Liver (tissue), 9 donors: ENCODE data around the gene MICAL3. TPM values are rescaled to one million over a fixed set of nuclear protein-coding genes. Genes with fewer than 3 reads are reported as not detected.

Experiments used
- DNase-seq: peaks from one replicate; pipeline ENCODE4 v3.0.0-alpha.2; 2017; ENCODE audit warnings: low spot score
- H3K27ac ChIP-seq, 2 donors: one replicate each; pipeline ENCODE4 v1.7.0; 2013; ENCODE audit warnings: inconsistent platforms in 2 of 2, low read length in 2 of 2, control low read depth in 1 of 2, low read depth in 1 of 2, mild to moderate bottlenecking in 1 of 2
- H3K27me3 ChIP-seq, 4 donors: one replicate each; pipeline versions ENCODE4 v1.6.1 to v1.7.0; 2013; ENCODE audit warnings: low read length in 3 of 4, inconsistent platforms in 1 of 4, mild to moderate bottlenecking in 1 of 4, moderate library complexity in 1 of 4; ENCODE audit not compliant: control insufficient read depth in 4 of 4, insufficient read depth in 4 of 4
- H3K36me3 ChIP-seq, 4 donors: one replicate each; pipeline versions ENCODE4 v1.6.1 to v1.7.0; 2013; ENCODE audit warnings: low read length in 3 of 4, mild to moderate bottlenecking in 3 of 4, low read depth in 1 of 4, moderate library complexity in 1 of 4; ENCODE audit not compliant: control insufficient read depth in 4 of 4, insufficient read depth in 3 of 4
- H3K4me1 ChIP-seq, 4 donors: one replicate each; pipeline versions ENCODE4 v1.6.1 to v1.7.0; 2013; ENCODE audit warnings: low read length in 3 of 4, mild to moderate bottlenecking in 3 of 4, moderate library complexity in 1 of 4; ENCODE audit not compliant: control insufficient read depth in 4 of 4, insufficient read depth in 4 of 4
- H3K4me3 ChIP-seq, 3 donors: one replicate each; pipeline versions ENCODE4 v1.6.1 to v1.7.0; 2013; ENCODE audit warnings: low read length in 3 of 3, control low read depth in 1 of 3, low read depth in 1 of 3, mild to moderate bottlenecking in 1 of 3
- H3K9ac ChIP-seq, 2 donors: one replicate each; pipeline ENCODE4 v1.7.0; 2013; ENCODE audit warnings: low read length in 2 of 2, mild to moderate bottlenecking in 2 of 2, moderate library complexity in 2 of 2, control low read depth in 1 of 2, low read depth in 1 of 2
- H3K9me3 ChIP-seq, 4 donors: one replicate each; pipeline versions ENCODE4 v1.6.1 to v1.7.0; 2013; ENCODE audit warnings: low read length in 3 of 4; ENCODE audit not compliant: control insufficient read depth in 4 of 4
- ATF3 ChIP-seq: IDR thresholded peaks from 2 replicates; pipeline ENCODE4 v1.6.1; 2016; ENCODE audit warnings: antibody characterized with exemption
- CTCF ChIP-seq: fragments of 150-350 bp; IDR thresholded peaks from 2 replicates; pipeline ENCODE4 v1.5.1; 2017; ENCODE audit warnings: improper control_type of control experiment, low read depth, low read length; ENCODE audit not compliant: missing input control
- EGR1 ChIP-seq, 2 donors: IDR thresholded peaks; 2 replicates each; pipeline ENCODE4 v1.6.1; 2016 to 2018; ENCODE audit warnings: antibody characterized with exemption in 2 of 2, low read depth in 2 of 2
- FOXA1 ChIP-seq: IDR thresholded peaks from 2 replicates; pipeline ENCODE4 v1.6.1; 2016; ENCODE audit warnings: antibody characterized with exemption
- FOXA2 ChIP-seq: IDR thresholded peaks from 2 replicates; pipeline ENCODE4 v1.6.1; 2016; ENCODE audit warnings: antibody characterized with exemption
- GABPA ChIP-seq, 2 donors: IDR thresholded peaks in 1 of 2; conservative IDR thresholded peaks in 1 of 2; 2 replicates each; pipeline ENCODE4 v1.6.1; 2016; ENCODE audit warnings: antibody characterized with exemption in 2 of 2, mild to moderate bottlenecking in 1 of 2, moderate library complexity in 1 of 2
- HNF4A ChIP-seq, 2 donors: conservative IDR thresholded peaks; 2 replicates each; pipeline ENCODE4 v1.6.1; 2016; ENCODE audit warnings: antibody characterized with exemption in 2 of 2, mild to moderate bottlenecking in 2 of 2
- HNF4G ChIP-seq: IDR thresholded peaks from 2 replicates; pipeline ENCODE4 v1.6.1; 2016; ENCODE audit warnings: antibody characterized with exemption
- JUND ChIP-seq, 2 donors: IDR thresholded peaks; 2 replicates each; pipeline ENCODE4 v1.6.1; 2016; ENCODE audit warnings: antibody characterized with exemption in 2 of 2
- MAX ChIP-seq: IDR thresholded peaks from 2 replicates; pipeline ENCODE4 v1.6.1; 2016; ENCODE audit warnings: antibody characterized with exemption
- NR2F2 ChIP-seq: IDR thresholded peaks from 2 replicates; pipeline ENCODE4 v1.6.1; 2016; ENCODE audit warnings: antibody characterized with exemption
- RAD21 ChIP-seq, 2 donors: IDR thresholded peaks; 2 replicates each; pipeline ENCODE4 v1.6.1; 2016; ENCODE audit warnings: antibody characterized with exemption in 2 of 2, mild to moderate bottlenecking in 2 of 2
- REST ChIP-seq: IDR thresholded peaks from 2 replicates; pipeline ENCODE4 v1.6.1; 2016; ENCODE audit warnings: antibody characterized with exemption, mild to moderate bottlenecking
- RXRA ChIP-seq, 2 donors: IDR thresholded peaks; 2 replicates each; pipeline ENCODE4 v1.6.1; 2017 to 2018; ENCODE audit warnings: antibody characterized with exemption in 2 of 2, mild to moderate bottlenecking in 1 of 2
- SP1 ChIP-seq: IDR thresholded peaks from 2 replicates; pipeline ENCODE4 v1.6.1; 2018; ENCODE audit warnings: antibody characterized with exemption, mild to moderate bottlenecking
- TAF1 ChIP-seq: conservative IDR thresholded peaks from 2 replicates; pipeline ENCODE4 v1.6.1; 2016; ENCODE audit warnings: antibody characterized with exemption, mild to moderate bottlenecking
- YY1 ChIP-seq: IDR thresholded peaks from 2 replicates; pipeline ENCODE4 v1.6.1; 2016; ENCODE audit warnings: antibody characterized with exemption, mild to moderate bottlenecking
- ZBTB33 ChIP-seq: IDR thresholded peaks from 2 replicates; pipeline ENCODE4 v1.6.1; 2016; ENCODE audit warnings: antibody characterized with exemption
- WGBS: extraction: QIAGEN DNeasy Blood & Tissue Kit; methylation state at CpG from one replicate; pipeline ENCODE4 v1.1.7; 2013; 5-methylcytosine and 5-hydroxymethylcytosine counted together
- polyA plus RNA-seq, 2 donors: library from polyadenylated mRNA; stranded (reverse) in 1 of 2; unstranded in 1 of 2; fragments of 200-250 nt in 1 of 2; fragments of >200 nt in 1 of 2; fragmentation: Nextera tagmentation in 1 of 2; extraction: Ambion mirVana in 1 of 2; gene quantifications; one replicate each; pipeline versions ENCODE4 v1.2.1 to v1.2.3, GENCODE V29; 2013 to 2015
- total RNA-seq, 2 donors: library from RNA; depleted of rRNA; stranded (reverse); fragments of >200 nt; gene quantifications; one replicate each; pipeline ENCODE4 v1.2.3, GENCODE V29; 2014
- donor health status: healthy.
- donor health status: healthy.
- donor health status: healthy.
- donor health status: healthy.
- donor health status: healthy.

Gene MICAL3
- total and polyA plus RNA-seq, 4 donors, result 6.4 to 38.4 (median 23.4) TPM

GRCh38 chr22:17888855-17889254 lies 135.5 kb downstream of the MICAL3 start:
- DNase-seq, result no peak
- Histone ChIP-seq H3K4me1 (peaks cover 3 to 45% (median 35%) of the 10 kb centered on the region in 4 donors), H3K36me3 (peaks cover 5 to 30% (median 15%) of the 10 kb centered on the region in 4 donors), H3K4me3 (no peak overlapping the region), H3K27ac (no peak overlapping the region), H3K27me3 (no peaks in the 10 kb centered on the region), H3K9me3 (no peaks in the 10 kb centered on the region), H3K9ac (no peak overlapping the region)
- 86% methylated on average over 7 of the region's 7 CpGs for whole genome bisulfite sequencing
- TF ChIP-seq ATF3 (no peak), HNF4A (conservative IDR thresholded peaks at IDR 0.05) (no peak)

- 96% methylated on average over 12 of the region's 12 CpGs for WGBS
- H3K27me3 ChIP-seq, result no peaks in the 10 kb centered on the region
- no peak for DNase-seq
- H3K36me3 ChIP-seq, result peaks cover 5 to 30% (median 15%) of the 10 kb centered on the region in 4 donors
- TF ChIP-seq MAX, result no peak
- no peak for TF ChIP-seq GABPA (IDR thresholded peaks at IDR 0.05 in 1 of 2, conservative IDR thresholded peaks at IDR 0.05 in 1 of 2)
- TF ChIP-seq FOXA1, result no peak
- no peak for TF ChIP-seq NR2F2
- TF ChIP-seq CTCF, result no peak
- no peak for TF ChIP-seq RXRA (IDR thresholded peaks at IDR 0.05)
- TF ChIP-seq REST, result no peak
- no peak for TF ChIP-seq JUND (IDR thresholded peaks at IDR 0.05)
- TF ChIP-seq ZBTB33, result no peak
- TF ChIP-seq RAD21 (IDR thresholded peaks at IDR 0.05), result no peak
- TF ChIP-seq HNF4A (conservative IDR thresholded peaks at IDR 0.05), result no peak
- no peak for TF ChIP-seq YY1
- no peak for TF ChIP-seq EGR1 (IDR thresholded peaks at IDR 0.05; ENCODE audit: low read depth in 2 of 2)
- TF ChIP-seq SP1, result no peak
- no peak for TF ChIP-seq TAF1
- no peak for TF ChIP-seq FOXA2
- TF ChIP-seq HNF4G, result no peak
- no peak for TF ChIP-seq ATF3
- H3K4me1 ChIP-seq, result peaks cover 1 to 45% (median 35%) of the 10 kb centered on the region in 4 donors
- no peak overlapping the region for H3K9ac ChIP-seq
- H3K4me3 ChIP-seq, result no peak overlapping the region
- H3K27ac ChIP-seq, result no peak overlapping the region
- H3K9me3 ChIP-seq, result no peaks in the 10 kb centered on the region
Observed at GRCh38 chr22:17888439-17888838, 135.9 kb downstream of the MICAL3 start.
